ENCODE measurements around the gene DLG4.

The DLG4 gene

DNA sequence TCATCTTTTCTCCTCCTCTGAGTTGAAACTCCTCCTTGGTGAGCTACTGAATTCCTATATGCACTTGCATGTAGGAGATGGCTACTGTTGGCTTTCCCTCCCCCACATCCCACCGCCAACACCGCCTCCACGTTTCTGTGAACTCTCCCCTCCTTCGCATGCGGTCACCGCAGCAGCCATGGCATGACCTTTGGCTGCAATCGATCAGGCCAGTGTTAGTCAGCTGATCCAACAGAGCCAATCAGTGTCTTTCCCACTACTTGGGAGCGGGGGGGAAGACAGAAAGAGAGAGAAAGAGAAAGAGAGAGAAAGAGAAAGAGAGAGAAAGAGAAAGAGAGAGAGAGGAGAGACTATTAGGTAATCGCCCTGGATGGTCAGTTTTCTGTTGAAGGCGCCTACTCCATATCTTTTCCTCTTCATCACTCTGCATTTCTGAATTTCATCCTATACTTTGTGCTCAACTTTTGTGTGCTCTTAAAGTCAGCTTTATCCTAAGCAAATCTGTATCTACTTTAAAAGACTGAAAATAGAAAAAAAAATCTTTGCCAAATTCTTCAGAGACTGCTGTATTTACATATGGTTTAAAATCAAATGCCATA is 63.2 kb downstream of the DLG4 start:
- no peak for DNase-seq (ENCODE audit: low read depth in 2 of 2)

DNA sequence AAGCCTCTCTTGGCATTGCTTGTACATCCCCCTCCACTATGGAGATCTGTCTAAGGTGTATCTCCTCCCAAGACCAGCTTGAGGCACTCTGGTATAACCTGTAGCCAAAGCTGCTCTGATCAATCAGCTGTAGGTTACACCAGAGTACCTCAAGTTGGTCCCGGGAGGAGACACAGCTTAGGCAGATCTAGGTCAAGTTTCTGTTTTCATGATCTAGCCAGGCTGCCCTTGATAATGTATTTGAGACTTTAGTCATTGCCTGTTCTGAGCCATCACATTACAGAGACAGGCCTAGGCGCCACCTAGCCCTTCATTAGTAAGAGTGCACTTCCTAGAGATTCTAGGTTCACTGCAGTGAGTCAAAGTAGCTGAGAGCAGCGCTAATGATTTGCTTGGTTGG is 71.9 kb downstream of the DLG4 start:
- no peak for DNase-seq (ENCODE audit: low read depth in 2 of 2)

DNA sequence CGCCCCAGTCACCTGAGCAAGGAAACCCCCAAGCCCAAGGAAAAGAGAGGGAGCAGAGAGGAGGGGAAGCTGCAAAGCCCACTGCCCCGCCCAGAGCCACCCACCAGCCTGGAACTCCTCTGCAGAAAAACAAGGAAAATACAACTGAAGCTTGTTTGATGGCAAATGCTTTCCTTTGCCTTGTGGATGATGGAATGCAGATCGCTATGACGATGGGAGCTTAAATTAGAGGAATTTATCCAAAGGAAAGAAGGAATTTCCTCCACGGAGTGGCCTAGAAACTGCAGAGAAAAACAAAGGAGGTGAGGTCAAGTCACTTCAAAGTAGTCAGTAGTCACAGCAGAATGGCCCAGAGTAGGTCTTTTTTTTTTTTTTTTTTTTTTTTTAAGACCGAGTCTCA is 73.5 kb downstream of the DLG4 start:
- no peak for DNase-seq (ENCODE audit: low read depth in 2 of 2)

DNA sequence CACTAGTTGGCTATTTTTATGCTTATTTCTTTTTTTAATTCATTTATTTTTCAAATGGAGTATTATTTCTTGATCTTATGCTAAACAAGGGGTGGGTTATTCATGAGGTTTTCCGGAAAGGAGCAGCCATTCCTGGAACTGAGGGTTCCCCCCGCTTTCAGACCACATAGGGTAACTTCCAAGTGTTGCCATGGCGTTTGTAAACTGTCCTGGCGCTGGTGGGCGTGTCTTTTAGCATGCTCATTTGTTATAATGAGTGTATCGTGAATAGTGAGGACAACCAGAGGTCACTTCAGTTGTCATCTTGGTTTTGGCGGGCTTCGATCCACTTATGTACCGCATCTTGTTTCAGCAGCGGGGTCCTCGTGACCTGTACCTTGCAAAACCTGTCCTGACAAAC is 75.4 kb downstream of the DLG4 start:
- DNase-seq (ENCODE audit: low read depth in 2 of 2): no peak

DNA sequence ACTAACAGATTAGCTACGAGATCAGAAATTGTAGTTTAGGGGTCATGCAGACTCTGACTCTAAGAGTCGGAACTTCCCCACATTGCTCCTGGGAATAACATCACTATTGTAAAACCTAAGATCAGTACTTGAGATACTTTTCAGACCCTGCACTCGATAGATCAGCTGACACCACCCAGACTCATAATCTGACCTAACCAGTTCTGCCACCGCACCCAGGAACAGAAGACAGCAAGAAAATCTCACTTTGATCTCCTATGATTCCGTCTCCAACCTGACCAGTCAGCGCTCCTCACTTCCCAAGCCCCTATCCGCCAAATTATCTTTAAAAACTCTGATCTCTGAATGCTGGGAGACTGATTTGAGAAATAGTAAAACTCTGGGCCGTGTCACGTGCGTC is 77.8 kb downstream of the DLG4 start:
- no peak for DNase-seq (ENCODE audit: low read depth in 2 of 2)

DNA sequence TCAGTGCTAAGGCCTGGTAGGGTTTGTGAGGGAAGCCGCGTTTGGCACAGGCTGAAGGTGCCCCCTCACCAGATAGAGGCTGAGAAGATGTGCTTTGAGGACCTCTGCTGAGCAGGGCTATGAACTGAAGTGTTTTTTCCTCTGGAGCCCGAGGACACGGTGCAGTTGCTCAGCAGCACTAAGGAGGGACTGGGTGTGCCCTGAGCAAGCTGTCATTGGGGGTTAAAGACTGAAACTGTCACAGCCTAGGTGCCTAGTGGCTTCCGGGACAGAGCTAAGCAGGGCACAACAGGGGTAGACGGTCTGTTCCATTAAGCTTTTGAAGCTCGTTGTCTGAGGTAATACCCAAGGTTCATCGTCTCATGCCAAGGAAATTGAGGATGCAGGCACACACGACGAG is 80.2 kb downstream of the DLG4 start:
- no peak for DNase-seq (ENCODE audit: low read depth in 2 of 2)

DNA sequence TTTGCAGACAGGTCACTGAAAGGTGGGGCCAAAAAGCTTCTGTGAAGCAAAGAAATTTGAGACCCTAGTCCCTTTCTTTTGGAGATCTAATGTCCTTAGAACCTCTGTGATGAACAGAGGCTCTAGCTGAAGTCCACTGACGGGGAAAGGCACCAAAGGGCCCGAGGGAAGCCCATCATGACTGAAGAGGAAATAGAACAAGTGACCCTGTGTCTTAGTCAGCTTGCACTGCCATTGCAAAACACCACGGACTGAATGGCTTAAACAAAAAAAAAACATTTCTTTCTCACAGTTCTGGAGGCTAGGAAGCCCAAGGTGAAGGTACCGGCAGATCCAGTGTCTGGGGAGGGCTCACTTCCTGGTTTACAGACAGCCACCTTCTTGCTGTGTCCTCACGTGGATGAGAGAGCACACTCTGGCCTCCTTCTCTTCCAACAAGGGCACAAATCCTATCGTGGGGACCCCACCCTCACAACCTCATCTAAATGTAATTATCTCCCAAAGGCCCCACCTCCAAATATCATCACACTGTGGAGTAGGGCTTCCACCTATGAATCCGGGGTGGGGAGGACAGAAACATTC is 80.7 kb downstream of the DLG4 start:
- DNase-seq (ENCODE audit: low read depth in 2 of 2): no peak

DNA sequence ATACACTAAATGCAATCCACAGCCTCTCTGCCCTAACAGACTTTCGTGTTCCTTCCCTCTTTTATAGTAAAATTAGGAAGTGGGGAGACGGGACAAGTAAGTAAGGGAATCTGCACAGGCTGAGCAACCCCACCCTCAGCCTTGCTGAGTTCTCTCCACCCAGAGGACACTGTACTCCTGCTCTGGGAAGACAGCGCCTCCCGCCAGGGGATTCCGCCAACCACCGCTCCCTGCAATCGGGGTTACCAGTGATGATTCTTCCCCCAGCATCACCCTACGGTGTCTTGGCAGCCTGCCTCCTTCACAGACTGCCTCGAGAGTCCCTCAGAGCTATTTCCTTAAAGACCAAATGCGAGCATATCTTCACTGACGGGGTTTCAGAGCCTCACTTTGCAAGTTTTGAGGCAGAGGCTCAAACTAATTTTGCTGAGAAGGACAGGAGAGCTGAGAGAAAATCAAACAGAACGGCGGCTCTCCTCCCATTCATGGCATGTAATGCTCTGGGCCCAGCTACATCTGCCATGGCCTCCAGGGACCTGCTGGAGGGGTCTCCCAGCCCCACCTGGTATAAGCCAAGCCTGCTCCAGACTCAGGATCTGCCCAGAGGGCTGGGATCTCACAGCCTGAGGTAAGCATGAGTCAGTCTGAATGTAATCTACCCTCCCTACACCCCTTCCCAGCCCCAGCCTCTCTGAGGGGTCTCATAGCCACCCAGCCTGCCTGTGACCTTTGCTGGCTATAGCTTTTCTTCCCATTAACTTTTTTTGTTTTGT is 82.3 kb downstream of the DLG4 start:
- DNase-seq (ENCODE audit: low read depth in 2 of 2): no peak
